Measurements from ENCODE around the gene MTRF1L.

DNA sequence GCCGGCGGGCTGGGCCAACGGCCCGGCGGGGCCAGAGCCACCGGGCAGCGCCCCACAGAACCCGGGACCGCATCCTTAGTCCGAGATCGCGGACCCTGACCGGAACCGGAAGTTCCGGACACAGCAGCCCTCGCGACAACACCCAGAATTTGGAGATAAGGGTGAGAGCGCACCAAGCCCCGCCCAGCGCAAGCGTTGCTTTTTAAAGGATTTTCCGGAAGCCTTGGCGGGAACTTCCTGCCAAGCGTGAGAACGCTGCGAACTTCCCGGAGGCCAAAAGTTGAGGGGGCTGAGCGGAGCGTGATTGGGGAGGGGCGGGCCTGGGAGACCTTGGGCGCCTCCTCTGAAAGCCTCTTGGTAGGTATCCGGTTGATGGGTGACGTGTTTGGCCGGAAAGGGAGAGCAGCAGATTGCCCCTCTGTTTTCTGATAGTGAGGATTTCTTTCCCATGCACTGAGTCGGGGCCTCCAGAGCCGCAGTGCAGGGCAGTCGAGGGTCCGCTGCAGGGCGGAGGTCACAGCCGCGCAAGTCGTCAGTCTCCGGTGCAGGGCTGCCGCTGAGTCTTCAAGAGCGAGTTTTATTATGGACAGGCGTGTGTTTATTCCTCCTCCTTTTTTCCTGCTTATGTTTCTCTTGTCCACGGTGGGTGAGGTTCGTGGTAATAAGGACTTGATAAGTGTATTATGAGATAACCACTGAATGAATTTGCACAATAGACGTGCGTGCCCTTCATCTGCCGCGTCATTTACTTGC is at the start of gene MTRF1L:
- TF ChIP-seq TARDBP (IDR thresholded peaks at IDR 0.05) (no peak), SP1 (IDR thresholded peaks at IDR 0.05) (no peak), FOXK2 (IDR thresholded peaks at IDR 0.05) (no peak), BHLHE40 (IDR thresholded peaks at IDR 0.05; ENCODE audit: borderline replicate concordance) (no peak), FOXA1 (IDR thresholded peaks at IDR 0.05) (no peak), NFRKB (IDR thresholded peaks at IDR 0.05) (no peak), L3MBTL2 (conservative IDR thresholded peaks at IDR 0.05) (peak; percentile 74), SUZ12 (IDR thresholded peaks at IDR 0.05) (no peak), HDGF (IDR thresholded peaks at IDR 0.05; ENCODE audit: borderline replicate concordance) (no peak), FOXM1 (IDR thresholded peaks at IDR 0.05; ENCODE audit: borderline replicate concordance) (no peak), LEF1 (IDR thresholded peaks at IDR 0.05; ENCODE audit: borderline replicate concordance) (no peak), ZNF384 (IDR thresholded peaks at IDR 0.05) (no peak), ELF4 (IDR thresholded peaks at IDR 0.05) (peak; percentile 68)
- TF ChIP-seq, protein P1, sequence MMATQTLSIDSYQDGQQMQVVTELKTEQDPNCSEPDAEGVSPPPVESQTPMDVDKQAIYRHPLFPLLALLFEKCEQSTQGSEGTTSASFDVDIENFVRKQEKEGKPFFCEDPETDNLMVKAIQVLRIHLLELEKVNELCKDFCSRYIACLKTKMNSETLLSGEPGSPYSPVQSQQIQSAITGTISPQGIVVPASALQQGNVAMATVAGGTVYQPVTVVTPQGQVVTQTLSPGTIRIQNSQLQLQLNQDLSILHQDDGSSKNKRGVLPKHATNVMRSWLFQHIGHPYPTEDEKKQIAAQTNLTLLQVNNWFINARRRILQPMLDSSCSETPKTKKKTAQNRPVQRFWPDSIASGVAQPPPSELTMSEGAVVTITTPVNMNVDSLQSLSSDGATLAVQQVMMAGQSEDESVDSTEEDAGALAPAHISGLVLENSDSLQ (IDR thresholded peaks at IDR 0.05): no peak
